ENCODE measurements around the gene MAN2A1.

The MAN2A1 gene

GRCh38 chr5:109714592-109714991 is 24.9 kb downstream of the MAN2A1 start:
- DNase-seq (ENCODE audit: low spot score) = no peak
- TF ChIP-seq CTCF (IDR thresholded peaks at IDR 0.05; ENCODE audit: extremely low read depth, missing control alignments) = no peak

- no peak for TF ChIP-seq CTCF (IDR thresholded peaks at IDR 0.05; ENCODE audit: extremely low read depth, missing control alignments)
- DNase-seq (ENCODE audit: low spot score) = no peak
Measured at GRCh38 chr5:109718216-109718615, 28.5 kb downstream of the MAN2A1 start.

- TF ChIP-seq CTCF (IDR thresholded peaks at IDR 0.05; ENCODE audit: extremely low read depth, missing control alignments) = no peak
- no peak for DNase-seq (ENCODE audit: low spot score)
Measured at GRCh38 chr5:109718632-109719031, 28.9 kb downstream of the MAN2A1 start.

GRCh38 chr5:109719978-109720377 is 30.3 kb downstream of the MAN2A1 start:
- DNase-seq (ENCODE audit: low spot score) = no peak

GRCh38 chr5:109721741-109722140 is 32.0 kb downstream of the MAN2A1 start:
- DNase-seq (ENCODE audit: low spot score) = no peak
- TF ChIP-seq CTCF (IDR thresholded peaks at IDR 0.05; ENCODE audit: extremely low read depth, missing control alignments) = no peak

More at GRCh38 chr5:109719978-109720377, 30.3 kb downstream of the MAN2A1 start:
- TF ChIP-seq CTCF (IDR thresholded peaks at IDR 0.05; ENCODE audit: extremely low read depth, missing control alignments) = no peak

GRCh38 chr5:109723606-109724005 is 33.9 kb downstream of the MAN2A1 start:
- DNase-seq (ENCODE audit: low spot score) = no peak
- TF ChIP-seq CTCF (IDR thresholded peaks at IDR 0.05; ENCODE audit: extremely low read depth, missing control alignments) = no peak

- DNase-seq (ENCODE audit: low spot score) = no peak
- no peak for TF ChIP-seq CTCF (IDR thresholded peaks at IDR 0.05; ENCODE audit: extremely low read depth, missing control alignments)
Measured at GRCh38 chr5:109725135-109725534, 35.4 kb downstream of the MAN2A1 start.

Measured in GM20000 (cell line).